Measurements from ENCODE around the gene PARN.

The PARN gene

DNA sequence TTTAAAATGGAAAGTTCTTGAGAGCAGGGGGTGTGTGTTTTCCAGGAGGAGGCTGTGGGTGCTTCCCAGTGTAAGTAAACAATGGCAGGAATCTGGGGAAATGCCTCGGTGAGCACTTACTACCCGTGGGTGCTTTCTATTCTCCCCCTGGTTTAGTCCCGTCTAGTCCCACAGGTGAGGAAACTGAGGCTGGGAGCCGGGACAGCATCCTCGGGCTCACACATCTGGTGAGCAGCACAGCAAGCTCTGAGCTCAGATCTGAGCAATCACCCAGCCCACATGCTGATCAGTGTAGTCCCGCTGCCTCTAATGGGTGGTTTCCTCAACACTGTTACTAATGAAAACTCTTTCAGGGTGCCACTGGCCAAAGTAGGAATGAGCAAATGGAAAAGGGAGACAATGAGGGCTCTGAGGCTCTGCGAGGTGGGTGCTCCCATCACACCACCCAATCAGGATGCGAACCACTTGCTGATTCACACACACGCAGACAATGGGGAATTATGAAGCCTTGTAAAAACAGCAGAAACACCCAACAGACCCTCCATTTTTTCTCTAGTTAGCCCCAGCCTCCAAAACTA, 202.6 kb downstream of the PARN start:
- TF ChIP-seq ZFX (IDR thresholded peaks at IDR 0.05), result no peak
- TF ChIP-seq CTCF (conservative IDR thresholded peaks at IDR 0.05), result no peak
- no peak overlapping the region for H3K27ac ChIP-seq

DNA sequence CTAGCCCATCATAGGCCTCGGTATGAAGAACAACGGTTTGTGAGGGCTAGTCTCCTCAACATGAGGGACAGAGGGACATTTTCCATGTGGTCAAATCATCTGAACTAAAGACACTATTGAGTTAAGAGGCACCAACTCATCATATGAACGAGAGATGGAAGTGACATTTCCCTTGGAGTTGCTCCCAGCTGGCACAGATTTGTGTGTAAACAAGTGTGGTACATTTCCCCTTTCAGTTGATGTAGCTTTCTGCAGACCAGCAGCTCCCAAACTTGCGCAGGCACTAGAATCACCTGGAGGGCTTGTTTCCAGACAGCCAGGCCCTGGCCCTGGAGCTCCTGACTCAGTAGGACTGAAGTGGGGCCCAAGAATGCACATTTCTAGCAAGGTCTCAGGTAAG, 205.5 kb downstream of the PARN start:
- peak overlapping the region; percentile 70 for H3K27ac ChIP-seq
- no peak for TF ChIP-seq CTCF (conservative IDR thresholded peaks at IDR 0.05)
- no peak for TF ChIP-seq ZFX (IDR thresholded peaks at IDR 0.05)

GRCh38 chr16:14423344-14423743, 206.7 kb downstream of the PARN start:
- peak overlapping the region; percentile 70 for H3K27ac ChIP-seq
- TF ChIP-seq CTCF (conservative IDR thresholded peaks at IDR 0.05) (no peak), ZFX (IDR thresholded peaks at IDR 0.05) (no peak)

DNA sequence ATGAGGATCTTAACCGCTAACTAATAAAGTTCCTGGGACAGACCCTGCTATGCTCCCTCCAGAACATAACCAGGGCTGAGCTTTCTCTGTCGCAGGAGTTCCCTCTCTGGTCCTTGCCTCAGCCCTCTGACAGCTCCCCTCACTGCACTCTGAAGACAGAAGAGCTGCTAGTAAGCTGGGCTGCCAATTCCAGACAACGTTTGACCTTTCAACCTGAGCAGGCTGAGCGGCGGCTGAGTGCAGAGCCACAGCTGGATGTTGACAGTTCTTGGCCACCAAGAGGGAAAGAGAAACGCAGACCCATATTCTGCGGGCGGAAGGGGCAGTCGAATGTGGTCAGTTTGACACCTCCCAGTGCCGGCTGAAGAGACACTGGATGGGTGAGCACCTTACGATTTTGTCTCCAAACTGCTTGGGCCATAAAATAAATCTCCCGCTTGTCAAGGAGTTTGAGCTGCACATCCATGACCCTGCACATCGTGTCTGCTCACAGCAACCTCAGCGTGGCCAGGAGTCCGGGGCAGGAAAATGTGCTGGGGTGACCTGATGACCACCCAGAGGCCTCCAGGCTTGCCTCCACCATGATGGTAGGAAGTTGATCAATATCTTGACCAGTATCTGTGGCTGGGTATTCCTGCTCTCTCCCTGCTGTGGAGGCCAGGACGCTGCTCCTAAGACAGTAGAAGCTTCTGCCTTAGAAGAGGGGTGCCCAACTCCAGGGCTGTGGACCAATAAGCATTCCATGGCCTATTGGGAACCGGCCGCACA, 209.2 kb downstream of the PARN start:
- H3K27ac ChIP-seq, result peak overlapping the region; percentile 83; the same call in 1 of the 2 replicates
- TF ChIP-seq ZFX (IDR thresholded peaks at IDR 0.05), result no peak
- TF ChIP-seq CTCF (conservative IDR thresholded peaks at IDR 0.05), result no peak

DNA sequence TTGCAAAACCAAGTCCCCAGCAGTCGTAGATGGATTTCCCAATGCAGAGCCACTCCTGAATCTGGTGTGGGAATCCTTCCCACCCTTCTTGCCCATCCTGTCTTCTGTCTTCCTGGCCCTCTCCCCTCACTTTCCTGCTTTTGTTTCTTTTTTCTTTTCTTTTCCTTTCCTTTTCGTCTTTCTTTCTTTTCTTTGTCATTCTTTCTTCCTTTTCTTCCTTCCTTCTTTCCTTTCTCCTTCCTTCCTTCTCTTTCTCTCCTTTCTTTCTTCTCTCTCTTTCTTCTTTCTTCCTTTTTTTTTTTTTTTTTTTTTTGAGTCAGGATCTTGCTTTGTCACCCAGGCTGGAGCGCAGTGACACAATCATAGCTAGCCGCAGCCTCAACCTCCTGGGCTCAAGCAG, 209.8 kb downstream of the PARN start:
- H3K27ac ChIP-seq, result peak overlapping the region; percentile 83

DNA sequence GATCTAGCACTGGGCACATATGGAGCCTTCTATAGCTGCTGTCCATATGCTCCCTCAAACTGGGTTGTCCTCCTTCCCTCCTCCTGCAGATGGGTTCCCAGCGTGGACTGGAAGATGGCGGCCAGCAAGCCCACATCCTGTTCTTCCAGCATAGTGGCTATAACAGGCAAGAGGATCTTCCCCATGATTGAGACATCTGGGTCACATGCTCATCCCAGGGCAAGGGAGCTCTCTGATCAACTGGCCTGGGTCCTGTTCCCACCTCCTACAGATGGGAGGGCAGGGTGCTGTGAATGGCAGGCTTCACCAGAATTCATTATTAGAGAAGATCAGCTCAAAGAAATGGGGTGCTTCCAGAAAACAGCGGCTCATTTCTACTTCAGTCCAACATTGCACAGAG, 210.2 kb downstream of the PARN start:
- peak overlapping the region; percentile 83 for H3K27ac ChIP-seq
- TF ChIP-seq ZFX (IDR thresholded peaks at IDR 0.05) (no peak), CTCF (conservative IDR thresholded peaks at IDR 0.05) (no peak)

DNA sequence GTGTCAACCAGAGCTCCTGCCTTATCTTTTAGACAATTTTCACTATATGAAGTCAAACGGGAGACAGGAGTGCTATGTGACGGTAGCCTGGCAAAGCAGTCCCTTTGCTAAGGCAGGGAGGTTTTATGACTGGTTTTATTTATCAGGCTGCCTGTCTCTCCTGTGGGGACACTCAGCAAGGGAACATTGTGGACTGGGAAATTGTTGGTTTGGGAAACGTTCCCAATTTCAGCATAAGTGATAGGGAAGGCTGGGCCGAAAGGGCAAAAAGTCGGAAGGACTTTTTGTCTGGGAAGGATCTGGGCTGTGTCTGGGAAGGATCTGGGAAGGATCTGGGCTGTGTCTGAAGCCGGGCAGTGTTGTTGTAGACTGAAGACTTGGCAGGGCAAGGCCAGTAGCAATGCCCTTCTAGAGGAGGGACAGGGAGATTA, 211.2 kb downstream of the PARN start:
- peak overlapping the region; percentile 83 for H3K27ac ChIP-seq

More for the DNA sequence above, 211.2 kb downstream of the PARN start:
- TF ChIP-seq ZFX (IDR thresholded peaks at IDR 0.05) (no peak), CTCF (conservative IDR thresholded peaks at IDR 0.05) (no peak)

All from C4-2B (cell line).